Sigmoid colon (tissue), 7 donors: ENCODE results near the gene CES3. TPM values are rescaled to one million over a fixed set of nuclear protein-coding genes. Genes with fewer than 3 reads are reported as not detected.
A peak's percentile ranks its signal among the peaks of the same experiment; 100 is the strongest.

Experiments
- DNase-seq: peaks from one replicate; pipeline ENCODE4 v3.0.0-alpha.2; 2019
- H3K27ac ChIP-seq, 4 donors: fragments of 200-600 bp; sonication (generic); one replicate each; pipeline ENCODE4 v1.5.1; 2016 to 2019; ENCODE audit warnings: mild to moderate bottlenecking in 1 of 4
- H3K27me3 ChIP-seq, 3 donors: fragments of 200-600 bp; sonication (generic); one replicate each; pipeline ENCODE4 v1.5.1; 2019; ENCODE audit warnings: mild to moderate bottlenecking in 1 of 3
- H3K36me3 ChIP-seq, 4 donors: fragments of 200-600 bp; sonication (generic); one replicate each; pipeline ENCODE4 v1.5.1; 2016 to 2019
- H3K4me1 ChIP-seq, 4 donors: fragments of 200-600 bp; sonication (generic); one replicate each; pipeline ENCODE4 v1.5.1; 2017 to 2019
- H3K4me3 ChIP-seq, 4 donors: fragments of 200-600 bp; sonication (generic); one replicate each; pipeline ENCODE4 v1.5.1; 2017 to 2019; ENCODE audit warnings: mild to moderate bottlenecking in 2 of 4, moderate library complexity in 1 of 4
- H3K9me3 ChIP-seq, 4 donors: fragments of 200-600 bp in 3 of 4; sonication (generic) in 3 of 4; one replicate each; pipeline versions ENCODE4 v1.5.1 to v1.6.1; 2013 to 2019
- CTCF ChIP-seq, 4 experiments: fragments of 450-650 bp in 3 of 4; fragments of 200-600 bp in 1 of 4; IDR thresholded peaks; one replicate each; pipeline ENCODE4 v1.5.1; 2016 to 2019; ENCODE audit warnings: antibody characterized with exemption in 4 of 4, mild to moderate bottlenecking in 3 of 4, moderate library complexity in 2 of 4
- EP300 ChIP-seq, 4 donors: sonication (generic); formaldehyde crosslinking; IDR thresholded peaks; one replicate each; pipeline ENCODE4 v1.6.1; 2017; ENCODE audit warnings: antibody characterized with exemption in 4 of 4
- POLR2A ChIP-seq, 2 donors: fragments of 450-650 bp; IDR thresholded peaks; one replicate each; pipeline ENCODE4 v1.6.1; 2016; ENCODE audit warnings: antibody characterized with exemption in 2 of 2, mild to moderate bottlenecking in 2 of 2, moderate library complexity in 2 of 2
- POLR2AphosphoS5 ChIP-seq, 4 donors: sonication (generic); formaldehyde crosslinking; IDR thresholded peaks; one replicate each; pipeline ENCODE4 v1.6.1; 2017; ENCODE audit warnings: antibody characterized with exemption in 4 of 4
- WGBS, 2 donors: extraction: QIAGEN DNeasy Blood & Tissue Kit; methylation state at CpG; one replicate each; pipeline ENCODE4 v1.1.7; 2013; 5-methylcytosine and 5-hydroxymethylcytosine counted together
- intact Hi-C: fragments of 100-400 bp; cut with DNase I; formaldehyde crosslinking; loops from one replicate; pipeline ENCODE4 v1.15.1; 2023
- polyA plus RNA-seq, 3 donors: library from polyadenylated mRNA; stranded (reverse); fragments of 200-250 nt; gene quantifications; one replicate each; pipeline ENCODE4 v1.2.3, GENCODE V29; 2013
- total RNA-seq, 4 donors: library from RNA; depleted of rRNA; stranded (reverse); fragments of >200 nt; gene quantifications; one replicate each; pipeline ENCODE4 v1.1.0, GENCODE V29; 2016
- donor health status: healthy with polysubstance abuse.
- donor health status: Bipolar disorder and iron deficiency.
- donor health status: healthy.

The CES3 gene
- total and polyA plus RNA-seq, 7 donors, result 0.16 to 48.4 (median 6.7) TPM; not detected in 1

- Histone ChIP-seq H3K4me3 (no peak overlapping the region), H3K9me3 (no peaks in the 10 kb centered on the region), H3K27ac (no peak overlapping the region), H3K27me3 (peaks cover 0 to 20% (median 0%) of the 10 kb centered on the region in 3 donors), H3K36me3 (no peaks in the 10 kb centered on the region), H3K4me1 (peaks cover 0 to 11% (median 10%) of the 10 kb centered on the region in 4 donors)
- no peak for DNase-seq
- no peak for TF ChIP-seq POLR2A (IDR thresholded peaks at IDR 0.05)
- no peak for TF ChIP-seq POLR2AphosphoS5 (IDR thresholded peaks at IDR 0.05)
- no peak for TF ChIP-seq CTCF (IDR thresholded peaks at IDR 0.05)
- TF ChIP-seq EP300 (IDR thresholded peaks at IDR 0.05), result no peak
- WGBS, 2 donors, result 75 to 77% methylated on average over 1 of the region's 1 CpG
- intact Hi-C loops, result no loop called here
Measured at GRCh38 chr16:67009158-67009557, 48.1 kb downstream of the CES3 start.

- no peak for TF ChIP-seq POLR2A (IDR thresholded peaks at IDR 0.05)
- TF ChIP-seq CTCF (IDR thresholded peaks at IDR 0.05), result no peak
- no peak for TF ChIP-seq POLR2AphosphoS5 (IDR thresholded peaks at IDR 0.05)
- TF ChIP-seq EP300 (IDR thresholded peaks at IDR 0.05), result no peak
- Histone ChIP-seq H3K36me3 (no peaks in the 10 kb centered on the region), H3K4me1 (peaks cover 0 to 16% (median 14%) of the 10 kb centered on the region in 4 donors), H3K9me3 (no peaks in the 10 kb centered on the region), H3K27ac (no peak overlapping the region), H3K4me3 (no peak overlapping the region), H3K27me3 (peaks cover 0 to 14% (median 0%) of the 10 kb centered on the region in 3 donors)
- DNase-seq, result no peak
- intact Hi-C loops, result no loop called here
- WGBS, 2 donors, result 90 to 92% methylated on average over 2 of the region's 2 CpGs
Measured at GRCh38 chr16:67011274-67011673, 50.2 kb downstream of the CES3 start.

DNA sequence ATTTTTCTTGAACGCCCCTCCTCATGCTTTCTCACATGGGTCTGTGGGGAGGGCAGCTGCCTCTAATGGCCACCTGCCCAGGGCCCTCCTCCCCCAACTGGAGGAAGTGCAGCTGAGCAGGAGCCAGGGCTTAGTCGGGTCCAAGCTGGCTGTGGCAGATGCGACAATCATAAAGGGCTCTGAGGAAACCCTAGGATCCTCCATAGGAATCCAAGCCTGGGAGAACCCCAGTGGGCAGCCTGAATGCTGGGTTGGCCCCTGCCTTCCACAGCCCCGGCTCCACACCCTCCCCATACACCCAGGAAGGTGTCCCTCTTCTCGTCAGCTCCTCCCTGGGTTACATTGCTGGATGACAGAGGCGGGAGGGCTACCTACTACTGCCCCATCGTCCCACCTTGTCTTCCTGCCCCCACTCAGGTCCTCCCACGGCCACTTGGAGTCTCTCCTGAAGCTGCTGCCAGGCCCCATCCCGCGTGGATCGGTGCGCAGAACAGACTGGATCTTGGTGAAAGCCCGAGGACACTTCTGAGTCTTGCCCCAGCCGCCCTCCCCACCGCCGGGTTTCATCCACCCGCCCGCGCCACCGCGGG lies 52.3 kb downstream of the CES3 start:
- Histone ChIP-seq H3K4me1 (peaks cover 0 to 16% (median 14%) of the 10 kb centered on the region in 4 donors), H3K27me3 (peaks cover 0 to 14% (median 0%) of the 10 kb centered on the region in 3 donors), H3K27ac (peak overlapping the region; percentile 30 to 56 (median 41)), H3K36me3 (no peaks in the 10 kb centered on the region), H3K4me3 (peak overlapping the region; percentile 24 to 59 (median 52)), H3K9me3 (no peaks in the 10 kb centered on the region)
- WGBS, 2 donors, result 7 to 11% methylated on average over 21 of the region's 21 CpGs
- DNase-seq, result no peak
- TF ChIP-seq POLR2AphosphoS5 (IDR thresholded peaks at IDR 0.05) (no peak), CTCF (IDR thresholded peaks at IDR 0.05) (no peak), EP300 (IDR thresholded peaks at IDR 0.05) (no peak), POLR2A (IDR thresholded peaks at IDR 0.05) (no peak)
- intact Hi-C loops, result no loop called here

DNA sequence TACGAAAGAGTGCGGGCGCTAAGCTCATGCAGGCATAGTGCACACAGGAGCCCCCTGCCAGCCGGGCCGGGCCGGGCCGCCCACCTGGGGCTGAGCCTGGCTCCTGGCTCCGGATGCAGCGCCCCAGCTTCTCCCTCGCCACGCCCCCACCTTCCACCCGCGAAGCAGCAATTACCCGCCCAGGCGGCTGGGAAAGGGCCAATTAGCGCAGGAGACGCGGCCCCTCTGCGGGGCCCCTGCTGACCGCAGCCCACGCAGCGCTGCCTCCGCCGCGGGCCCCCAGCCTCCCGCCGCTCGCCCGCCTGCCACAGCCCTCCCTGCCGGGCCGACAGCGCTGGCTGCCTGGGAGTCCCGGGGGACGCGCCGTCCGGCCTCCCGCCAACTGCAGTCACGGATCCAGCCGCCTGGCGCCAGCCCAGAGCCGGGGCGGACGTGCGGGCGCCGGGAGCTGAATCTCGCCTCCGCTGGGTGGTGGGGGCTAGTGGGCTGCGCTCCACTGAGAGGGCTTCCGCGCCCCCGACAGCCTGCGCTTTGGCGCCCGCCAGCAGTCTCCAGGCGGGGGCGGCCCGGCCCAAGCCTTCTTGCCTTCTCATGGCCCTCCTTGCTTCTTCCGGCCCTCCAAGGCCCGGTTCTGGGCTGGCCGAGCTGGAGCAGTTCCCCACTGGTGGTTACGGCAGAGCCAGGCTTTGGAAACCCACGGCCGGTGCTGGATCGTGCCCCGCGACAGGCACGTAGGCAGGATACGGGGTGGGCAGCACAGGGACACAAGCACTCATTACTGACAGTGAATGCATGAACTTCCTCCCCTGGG lies 53.0 kb downstream of the CES3 start:
- Histone ChIP-seq H3K4me1 (peaks cover 0 to 16% (median 14%) of the 10 kb centered on the region in 4 donors), H3K9me3 (no peaks in the 10 kb centered on the region), H3K36me3 (no peaks in the 10 kb centered on the region), H3K27me3 (peaks cover 0 to 14% (median 0%) of the 10 kb centered on the region in 3 donors), H3K4me3 (peak overlapping the region; percentile 24 to 59 (median 52)), H3K27ac (peak overlapping the region; percentile 30 to 56 (median 41))
- no peak for TF ChIP-seq POLR2A (IDR thresholded peaks at IDR 0.05)
- TF ChIP-seq POLR2AphosphoS5 (IDR thresholded peaks at IDR 0.05), result peak in 1 of 4 donors; percentile 19
- no peak for TF ChIP-seq EP300 (IDR thresholded peaks at IDR 0.05)
- peak in 1 of 4 experiments; percentile 6 for TF ChIP-seq CTCF (IDR thresholded peaks at IDR 0.05)
- 2 to 3% methylated on average over 70 of the region's 70 CpGs for WGBS, 2 donors
- intact Hi-C loops, result no loop called here
- DNase-seq, result peak; percentile 87
